ENCODE results near the gene ARFGAP1.

GRCh38 chr20:63267691-63268090 is 4.9 kb upstream of the ARFGAP1 start:
- TF ChIP-seq CTCF (IDR thresholded peaks at IDR 0.05): no peak
- TF ChIP-seq POLR2A (IDR thresholded peaks at IDR 0.05): no peak
